HepG2 (cell line): Measurements from ENCODE around the gene SLC44A4. TPM values are rescaled to one million over a fixed set of nuclear protein-coding genes. Genes with fewer than 3 reads are reported as not detected.

Experiments
- ARID2 ChIP-seq: sonication (generic); formaldehyde crosslinking; IDR thresholded peaks from 2 replicates; pipeline ENCODE4 v1.8.1; 2022; ENCODE audit warnings: mild to moderate bottlenecking, missing genetic modification reagents, borderline replicate concordance
- CBX5 ChIP-seq: sonication (generic); formaldehyde crosslinking; IDR thresholded peaks from 2 replicates; pipeline ENCODE4 v1.4.0; 2020; ENCODE audit warnings: missing genetic modification reagents, borderline replicate concordance
- CHCHD3 ChIP-seq: sonication (generic); formaldehyde crosslinking; IDR thresholded peaks from 2 replicates; pipeline ENCODE4 v1.8.0; 2022; ENCODE audit warnings: mild to moderate bottlenecking, missing genetic modification reagents, moderate library complexity
- HBP1 ChIP-seq: IDR thresholded peaks from 2 replicates; pipeline ENCODE4 v1.6.1; 2016; ENCODE audit warnings: low read depth, control low read depth
- MIER2 ChIP-seq: IDR thresholded peaks from 2 replicates; pipeline ENCODE4 v1.6.1; 2016; ENCODE audit warnings: missing biosample characterization, missing genetic modification reagents
- NCOA2 ChIP-seq: sonication (generic); formaldehyde crosslinking; IDR thresholded peaks from 2 replicates; pipeline ENCODE4 v1.8.0; 2022; ENCODE audit warnings: inconsistent platforms
- NR2F1 ChIP-seq, 2 experiments: fragments of 450-650 bp in 1 of 2; formaldehyde crosslinking in 1 of 2; IDR thresholded peaks; 2 replicates each; pipeline versions ENCODE4 v1.5.0 to v1.6.1; 2016 to 2020; ENCODE audit warnings: mild to moderate bottlenecking in 1 of 2, missing compliant biosample characterization in 1 of 2, missing genetic modification reagents in 1 of 2, moderate library complexity in 1 of 2
- PRDM4 ChIP-seq: sonication (generic); formaldehyde crosslinking; IDR thresholded peaks from 2 replicates; pipeline ENCODE4 v1.9.0; 2021; ENCODE audit warnings: missing genetic modification reagents, borderline replicate concordance
- SP140L ChIP-seq: sonication (generic); formaldehyde crosslinking; IDR thresholded peaks from 2 replicates; pipeline ENCODE4 v1.4.0; 2020; ENCODE audit warnings: missing genetic modification reagents, borderline replicate concordance
- SP4 ChIP-seq: sonication (generic); formaldehyde crosslinking; IDR thresholded peaks from 2 replicates; pipeline ENCODE4 v1.8.1; 2023; ENCODE audit warnings: mild to moderate bottlenecking, missing genetic modification reagents
- USF2 ChIP-seq, 2 experiments: sonication (generic) in 1 of 2; formaldehyde crosslinking in 1 of 2; IDR thresholded peaks; 2 replicates each; pipeline versions ENCODE4 v1.5.1 to v1.6.1; 2011 to 2020; ENCODE audit warnings: borderline replicate concordance in 1 of 2, low read depth in 1 of 2, low read length in 1 of 2, mild to moderate bottlenecking in 1 of 2, missing genetic modification reagents in 1 of 2, moderate library complexity in 1 of 2
- ZBTB1 ChIP-seq: sonication (generic); formaldehyde crosslinking; IDR thresholded peaks from 2 replicates; pipeline ENCODE4 v1.4.0; 2020; ENCODE audit warnings: missing genetic modification reagents, borderline replicate concordance
- ZBTB21 ChIP-seq: sonication (generic); formaldehyde crosslinking; IDR thresholded peaks from 2 replicates; pipeline ENCODE4 v1.4.0; 2020; ENCODE audit warnings: missing genetic modification reagents
- ZNF160 ChIP-seq: sonication (generic); formaldehyde crosslinking; IDR thresholded peaks from 2 replicates; pipeline ENCODE4 v1.8.0; 2022; ENCODE audit warnings: mild to moderate bottlenecking, inconsistent platforms, missing genetic modification reagents
- ZNF274 ChIP-seq: sonication (generic); formaldehyde crosslinking; IDR thresholded peaks from 2 replicates; pipeline ENCODE4 v1.5.1; 2020; ENCODE audit warnings: mild to moderate bottlenecking, missing genetic modification reagents
- ZNF33A ChIP-seq: sonication (generic); formaldehyde crosslinking; IDR thresholded peaks from 2 replicates; pipeline ENCODE4 v1.5.1; 2020; ENCODE audit warnings: missing genetic modification reagents, mild to moderate bottlenecking, moderate library complexity, borderline replicate concordance
- ZNF713 ChIP-seq: sonication (generic); formaldehyde crosslinking; IDR thresholded peaks from 2 replicates; pipeline ENCODE4 v1.4.0; 2020; ENCODE audit warnings: mild to moderate bottlenecking, missing genetic modification reagents
- ZNF784 ChIP-seq: sonication (generic); formaldehyde crosslinking; IDR thresholded peaks from 2 replicates; pipeline ENCODE4 v1.5.1; 2020; ENCODE audit warnings: missing genetic modification reagents, mild to moderate bottlenecking, borderline replicate concordance
- ZUFSP ChIP-seq: sonication (generic); formaldehyde crosslinking; IDR thresholded peaks from 2 replicates; pipeline ENCODE4 v1.9.0; 2021; ENCODE audit warnings: missing genetic modification reagents, mild to moderate bottlenecking, borderline replicate concordance
- polyA plus RNA-seq, 8 experiments: library from polyadenylated mRNA; depleted of rRNA in 3 of 8; stranded (reverse) in 7 of 8; unstranded in 1 of 8; fragments of >200 nt; fragmentation: Illumina TruSeq in 4 of 8; extraction: Trizol in 4 of 8; gene quantifications; 2 replicates each; pipeline versions ENCODE4 v1.2.1 to v1.2.3, GENCODE V29; 2011 to 2016; ENCODE audit warnings: low read depth in 4 of 8, missing spikeins in 1 of 8, mixed read lengths in 1 of 8; ENCODE audit not compliant: insufficient read depth in 1 of 8
- total RNA-seq, 5 experiments: library from RNA; depleted of rRNA; stranded (reverse); fragments of >200 nt; fragmentation: Illumina TruSeq; extraction: Trizol; gene quantifications; 2 replicates each; pipeline ENCODE4 v1.2.3, GENCODE V29; 2016; ENCODE audit warnings: low read depth in 1 of 5

SLC44A4 gene
- total and polyA plus RNA-seq, 2 of the 13 experiments (the other 11 are each of a cell fraction or from before 2014, with no cell fraction given): 3.5 to 5.9 TPM

GRCh38 chr6:31827286-31828079, 51.3 kb downstream of the SLC44A4 start, which contains the start of gene HSPA1B (continued):
- TF ChIP-seq HBP1 (CRISPR knock-in tag): peak; percentile 88
- TF ChIP-seq ARID2 (CRISPR knock-in tag): no peak
- TF ChIP-seq USF2 (IDR thresholded peaks at IDR 0.05; ENCODE audit: low read depth, low read length): no peak
- no peak for TF ChIP-seq USF2 (CRISPR knock-in tag; IDR thresholded peaks at IDR 0.05; ENCODE audit: borderline replicate concordance)
- peak; percentile 57; the same call in 1 of the 2 replicates for TF ChIP-seq SP140L (CRISPR knock-in tag)
- no peak for TF ChIP-seq ZNF33A (CRISPR knock-in tag)
- TF ChIP-seq NCOA2: peak; percentile 72
- peak; percentile 63; the same call in 1 of the 2 replicates for TF ChIP-seq ZNF713 (CRISPR knock-in tag)
- TF ChIP-seq PRDM4 (CRISPR knock-in tag): peak; percentile 89; the same call in 1 of the 2 replicates
- TF ChIP-seq CHCHD3 (CRISPR knock-in tag): no peak; the same call in 1 of the 2 replicates
- TF ChIP-seq ZNF274 (CRISPR knock-in tag): no peak; the same call in 1 of the 2 replicates
- TF ChIP-seq ZBTB21 (CRISPR knock-in tag): no peak
- 0 out of 2 replicates have a peak, but pooled peaks have one; percentile 63 for TF ChIP-seq ZNF784 (CRISPR knock-in tag)
- peak; percentile 84; the same call in 1 of the 2 replicates for TF ChIP-seq ZNF160 (CRISPR knock-in tag)
- peak; percentile 92 for TF ChIP-seq SP4 (CRISPR knock-in tag)
- no peak for TF ChIP-seq ZBTB1 (CRISPR knock-in tag)
- TF ChIP-seq NR2F1 (CRISPR knock-in tag; IDR thresholded peaks at IDR 0.05): no peak
- no peak; the same call in 1 of the 2 replicates for TF ChIP-seq CBX5 (CRISPR knock-in tag)
- TF ChIP-seq ZUFSP (CRISPR knock-in tag): no peak
- TF ChIP-seq MIER2 (CRISPR knock-in tag): no peak
